Mesothelial cell of epicardium (in vitro differentiated cells): ENCODE data around the gene PCSK6. TPM values are rescaled to one million over a fixed set of nuclear protein-coding genes. Genes with fewer than 3 reads are reported as not detected.

Source experiments
- DNase-seq, 2 experiments: peaks; one replicate each; pipeline ENCODE4 v3.0.0; 2021; ENCODE audit warnings: low spot score in 2 of 2; ENCODE audit not compliant: unreplicated experiment in 2 of 2
- H3K27ac Mint-ChIP-seq: 2 replicates; pipeline ENCODE4 v1.8.0; 2021; ENCODE audit warnings: mixed read lengths
- H3K27me3 Mint-ChIP-seq: 2 replicates; pipeline ENCODE4 v1.8.0; 2021; ENCODE audit warnings: low read depth, mixed read lengths
- H3K36me3 Mint-ChIP-seq: 2 replicates; pipeline ENCODE4 v1.8.0; 2021; ENCODE audit warnings: mixed read lengths
- H3K4me1 Mint-ChIP-seq: 2 replicates; pipeline ENCODE4 v1.8.0; 2021; ENCODE audit warnings: mixed read lengths
- H3K4me3 Mint-ChIP-seq: 2 replicates; pipeline ENCODE4 v1.8.0; 2021; ENCODE audit warnings: mild to moderate bottlenecking, moderate library complexity, mixed read lengths
- H3K9me3 Mint-ChIP-seq: 2 replicates; pipeline ENCODE4 v1.8.0; 2021; ENCODE audit warnings: mixed read lengths
- CTCF ChIP-seq: fragments of 200-600 bp; sonication (generic); IDR thresholded peaks from one replicate; pipeline ENCODE4 v1.5.0; 2021; ENCODE audit warnings: antibody characterized with exemption; ENCODE audit not compliant: unreplicated experiment
- total RNA-seq: library from RNA; stranded (reverse); gene quantifications from 3 replicates; pipeline ENCODE4 v1.2.1, GENCODE V29; 2021

PCSK6 gene
- total RNA-seq, 1 donor from 2014 or later, result 4.5 TPM

DNA sequence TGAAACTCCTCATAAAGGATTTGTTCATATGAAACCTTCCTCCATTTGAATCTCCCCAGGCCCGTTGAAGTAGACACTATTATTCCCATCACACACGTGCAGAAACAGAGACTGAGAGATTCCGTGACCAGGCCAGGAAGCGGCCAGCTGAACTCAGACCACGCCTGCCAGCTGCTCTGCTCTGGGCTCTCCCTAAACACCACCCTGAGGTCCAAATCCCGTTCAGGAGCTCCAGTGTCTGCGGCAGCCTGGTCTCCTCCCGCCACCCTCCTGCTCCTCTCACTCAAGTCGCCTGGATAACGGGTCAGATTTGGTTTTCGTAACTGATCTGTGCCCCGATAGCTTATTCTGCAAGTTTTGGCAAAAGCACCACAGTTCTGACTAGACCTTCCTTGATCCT, 140.9 kb downstream of the PCSK6 start:
- no peak for TF ChIP-seq CTCF
- H3K27me3 Mint-ChIP-seq, result peaks cover 8% of the 10 kb centered on the region
- no peaks in the 10 kb centered on the region for H3K9me3 Mint-ChIP-seq
- no peaks in the 10 kb centered on the region for H3K36me3 Mint-ChIP-seq
- peaks cover 14% of the 10 kb centered on the region for H3K4me1 Mint-ChIP-seq
- peak in 1 of 2 experiments; percentile 9 for DNase-seq
- no peak overlapping the region for H3K27ac Mint-ChIP-seq
- H3K4me3 Mint-ChIP-seq, result no peak overlapping the region

- no peaks in the 10 kb centered on the region for H3K9me3 Mint-ChIP-seq
- DNase-seq, result peak in 1 of 2 experiments; percentile 11
- no peaks in the 10 kb centered on the region for H3K36me3 Mint-ChIP-seq
- TF ChIP-seq CTCF, result no peak
- no peak overlapping the region for H3K27ac Mint-ChIP-seq
- H3K27me3 Mint-ChIP-seq, result peaks cover 8% of the 10 kb centered on the region
- no peak overlapping the region for H3K4me3 Mint-ChIP-seq
- H3K4me1 Mint-ChIP-seq, result peaks cover 11% of the 10 kb centered on the region
Measured at GRCh38 chr15:101348015-101348414, 141.5 kb downstream of the PCSK6 start.

GRCh38 chr15:101347454-101347853, 142.1 kb downstream of the PCSK6 start:
- Mint-ChIP-seq H3K9me3 (no peaks in the 10 kb centered on the region), H3K27ac (peak overlapping the region; percentile 31), H3K4me1 (peaks cover 11% of the 10 kb centered on the region), H3K4me3 (no peak overlapping the region), H3K27me3 (peaks cover 10% of the 10 kb centered on the region), H3K36me3 (no peaks in the 10 kb centered on the region)
- DNase-seq, result peak in 1 of 2 experiments; percentile 26
- no peak for TF ChIP-seq CTCF

DNA sequence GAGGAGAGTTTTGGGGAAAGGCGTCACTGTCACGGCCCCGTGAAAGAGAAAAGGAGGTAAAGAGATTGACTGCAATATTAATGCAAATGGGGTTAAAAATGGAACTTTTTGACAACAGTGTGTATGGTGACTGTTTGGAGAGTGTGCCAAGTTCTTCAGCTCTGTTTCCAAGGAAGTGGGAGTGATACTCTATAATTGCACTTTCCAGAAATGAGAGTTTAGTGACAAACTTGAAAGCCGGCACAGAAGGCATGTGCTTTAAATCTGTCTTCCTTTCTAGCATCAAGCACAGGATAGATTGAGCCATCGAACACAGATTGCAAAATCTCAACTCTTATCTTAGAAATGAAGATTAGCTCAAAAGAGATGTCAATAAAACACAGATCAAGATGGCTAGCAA, 142.6 kb downstream of the PCSK6 start:
- Mint-ChIP-seq H3K36me3 (no peaks in the 10 kb centered on the region), H3K4me1 (peaks cover 11% of the 10 kb centered on the region), H3K27me3 (peaks cover 13% of the 10 kb centered on the region), H3K9me3 (no peaks in the 10 kb centered on the region), H3K27ac (peak overlapping the region; percentile 31), H3K4me3 (no peak overlapping the region)
- no peak for TF ChIP-seq CTCF
- DNase-seq, result peak in 1 of 2 experiments; percentile 0

DNA sequence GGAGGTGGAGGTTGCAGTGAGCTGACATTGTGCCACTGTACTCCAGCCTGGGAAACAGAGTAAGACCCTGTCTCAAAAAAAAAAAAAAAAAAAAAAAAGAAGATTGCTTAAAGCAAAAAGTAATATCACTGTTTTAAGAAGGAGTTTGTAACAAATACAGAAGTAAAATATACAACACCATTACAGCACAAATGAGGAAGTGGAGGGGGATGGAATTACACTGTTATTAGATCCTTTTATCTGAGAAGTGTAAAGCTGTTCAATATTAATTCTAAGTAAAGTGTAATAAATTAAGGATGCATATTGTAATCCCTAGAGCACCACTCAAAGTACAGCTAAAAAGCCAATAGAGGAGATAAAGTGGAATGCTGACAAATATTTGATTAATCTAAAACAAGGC, 147.5 kb downstream of the PCSK6 start:
- Mint-ChIP-seq H3K4me3 (no peak overlapping the region), H3K9me3 (no peaks in the 10 kb centered on the region), H3K27ac (no peak overlapping the region), H3K27me3 (peaks cover 29% of the 10 kb centered on the region), H3K4me1 (peaks cover 6% of the 10 kb centered on the region), H3K36me3 (no peaks in the 10 kb centered on the region)
- no peak for DNase-seq
- no peak for TF ChIP-seq CTCF

GRCh38 chr15:101338502-101339057, 150.9 kb downstream of the PCSK6 start:
- no peaks in the 10 kb centered on the region for H3K36me3 Mint-ChIP-seq
- no peak overlapping the region for H3K27ac Mint-ChIP-seq
- H3K27me3 Mint-ChIP-seq, result peaks cover 35% of the 10 kb centered on the region
- H3K9me3 Mint-ChIP-seq, result peaks cover 3% of the 10 kb centered on the region
- no peak for TF ChIP-seq CTCF
- no peak for DNase-seq
- H3K4me3 Mint-ChIP-seq, result no peak overlapping the region
- no peaks in the 10 kb centered on the region for H3K4me1 Mint-ChIP-seq
